ENCODE results near the gene HYAL2. TPM values are rescaled to one million over a fixed set of nuclear protein-coding genes. Genes with fewer than 3 reads are reported as not detected.
A peak's percentile ranks its signal among the peaks of the same experiment; 100 is the strongest.

Gene HYAL2
- total RNA-seq, 1 donor from 2014 or later, result 123 TPM

DNA sequence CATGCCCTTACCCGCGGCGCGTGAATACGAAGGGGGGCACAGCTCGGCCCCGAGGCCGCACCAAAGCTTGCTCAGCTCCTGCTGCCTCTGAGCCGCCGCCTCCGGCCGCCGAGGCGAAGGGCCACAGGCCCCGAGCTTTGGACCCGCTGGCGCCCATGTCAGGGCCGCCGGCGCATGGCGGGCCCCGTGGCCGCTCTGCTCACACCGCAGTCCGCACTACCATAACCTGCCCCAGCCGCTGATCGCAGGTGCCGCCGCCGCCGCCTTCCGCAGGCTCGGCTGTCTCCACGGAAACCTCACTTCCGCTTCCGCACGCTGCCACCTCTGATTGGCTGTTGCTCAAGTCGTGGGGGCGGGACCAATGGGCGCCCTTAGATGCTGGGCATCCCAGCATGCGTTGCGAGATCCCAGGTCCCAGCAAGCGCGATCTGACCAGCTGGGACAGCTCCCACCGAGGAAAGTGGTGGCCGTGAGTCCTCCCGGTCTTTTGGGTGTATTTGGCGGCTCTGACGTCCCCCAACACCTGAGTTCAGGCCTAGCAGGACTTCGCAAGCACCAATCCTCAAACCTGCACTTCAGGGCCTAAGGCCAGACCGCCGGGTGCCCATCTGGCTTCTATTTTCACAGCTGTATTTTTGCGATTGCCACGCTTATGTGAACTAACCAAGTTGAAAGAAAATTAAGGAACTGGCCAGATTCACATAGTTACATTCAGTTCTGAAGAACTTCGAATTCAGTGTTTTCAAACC, 5.6 kb upstream of the HYAL2 start, which contains the start of gene TUSC2:
Gene TUSC2 (minus strand): TSS at position 281 of the 749 bp plus-strand sequence. CDS start 124 bp downstream, at position 157.
- H3K4me3 ChIP-seq (ENCODE audit: low read depth, low read length), result peak within 1 kb of the TSS; percentile 98
- DNase-seq (ENCODE audit: low read depth), result no peak
- TF ChIP-seq, protein P1, sequence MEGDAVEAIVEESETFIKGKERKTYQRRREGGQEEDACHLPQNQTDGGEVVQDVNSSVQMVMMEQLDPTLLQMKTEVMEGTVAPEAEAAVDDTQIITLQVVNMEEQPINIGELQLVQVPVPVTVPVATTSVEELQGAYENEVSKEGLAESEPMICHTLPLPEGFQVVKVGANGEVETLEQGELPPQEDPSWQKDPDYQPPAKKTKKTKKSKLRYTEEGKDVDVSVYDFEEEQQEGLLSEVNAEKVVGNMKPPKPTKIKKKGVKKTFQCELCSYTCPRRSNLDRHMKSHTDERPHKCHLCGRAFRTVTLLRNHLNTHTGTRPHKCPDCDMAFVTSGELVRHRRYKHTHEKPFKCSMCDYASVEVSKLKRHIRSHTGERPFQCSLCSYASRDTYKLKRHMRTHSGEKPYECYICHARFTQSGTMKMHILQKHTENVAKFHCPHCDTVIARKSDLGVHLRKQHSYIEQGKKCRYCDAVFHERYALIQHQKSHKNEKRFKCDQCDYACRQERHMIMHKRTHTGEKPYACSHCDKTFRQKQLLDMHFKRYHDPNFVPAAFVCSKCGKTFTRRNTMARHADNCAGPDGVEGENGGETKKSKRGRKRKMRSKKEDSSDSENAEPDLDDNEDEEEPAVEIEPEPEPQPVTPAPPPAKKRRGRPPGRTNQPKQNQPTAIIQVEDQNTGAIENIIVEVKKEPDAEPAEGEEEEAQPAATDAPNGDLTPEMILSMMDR (conservative IDR thresholded peaks at IDR 0.05; ENCODE audit: low read depth, low read length), result no peak

DNA sequence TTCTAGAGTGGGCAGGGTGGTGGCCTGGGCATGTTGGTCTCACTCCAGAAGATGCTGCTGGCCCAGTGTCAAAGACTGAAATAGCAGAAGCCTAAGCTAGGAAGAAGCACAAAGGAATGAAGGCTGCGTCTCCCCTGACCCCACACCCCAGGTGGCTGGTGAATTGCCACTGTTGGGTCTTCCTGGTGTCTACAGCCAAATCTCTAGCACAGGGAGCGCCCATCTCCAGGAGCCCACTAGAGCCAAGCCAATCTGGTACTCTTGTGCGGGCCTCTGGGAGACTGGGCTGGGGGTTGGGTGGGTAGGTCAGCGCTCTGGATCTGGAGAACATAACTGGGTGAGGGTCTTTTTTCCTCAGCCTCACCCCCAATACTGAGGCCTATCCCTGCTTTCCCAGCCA, 4.6 kb upstream of the HYAL2 start:
- H3K4me3 ChIP-seq (ENCODE audit: low read depth, low read length), result peak overlapping the region; percentile 98
- TF ChIP-seq, protein P1 (conservative IDR thresholded peaks at IDR 0.05; ENCODE audit: low read depth, low read length), result no peak
- DNase-seq (ENCODE audit: low read depth), result no peak

DNA sequence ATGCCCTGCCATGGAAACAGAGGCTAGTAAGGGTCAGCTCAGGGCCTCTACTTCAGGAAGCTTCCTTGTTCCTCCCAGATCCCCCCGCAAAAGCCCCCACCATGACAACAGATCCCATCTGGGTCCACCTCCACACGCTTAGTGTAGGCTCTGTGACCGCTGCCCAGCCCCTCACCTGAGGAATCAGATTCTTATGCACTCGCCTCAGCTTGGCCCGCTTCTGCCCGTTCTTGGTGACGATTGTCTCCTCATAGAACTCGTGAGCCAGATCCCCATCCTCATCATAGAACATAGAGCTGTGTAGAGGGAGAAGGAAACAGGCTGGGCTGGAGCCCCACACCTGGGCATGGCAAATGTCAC, 3.6 kb upstream of the HYAL2 start:
- DNase-seq (ENCODE audit: low read depth), result no peak
- H3K4me3 ChIP-seq (ENCODE audit: low read depth, low read length), result no peak overlapping the region
- TF ChIP-seq, protein P1 (conservative IDR thresholded peaks at IDR 0.05; ENCODE audit: low read depth, low read length), result no peak

DNA sequence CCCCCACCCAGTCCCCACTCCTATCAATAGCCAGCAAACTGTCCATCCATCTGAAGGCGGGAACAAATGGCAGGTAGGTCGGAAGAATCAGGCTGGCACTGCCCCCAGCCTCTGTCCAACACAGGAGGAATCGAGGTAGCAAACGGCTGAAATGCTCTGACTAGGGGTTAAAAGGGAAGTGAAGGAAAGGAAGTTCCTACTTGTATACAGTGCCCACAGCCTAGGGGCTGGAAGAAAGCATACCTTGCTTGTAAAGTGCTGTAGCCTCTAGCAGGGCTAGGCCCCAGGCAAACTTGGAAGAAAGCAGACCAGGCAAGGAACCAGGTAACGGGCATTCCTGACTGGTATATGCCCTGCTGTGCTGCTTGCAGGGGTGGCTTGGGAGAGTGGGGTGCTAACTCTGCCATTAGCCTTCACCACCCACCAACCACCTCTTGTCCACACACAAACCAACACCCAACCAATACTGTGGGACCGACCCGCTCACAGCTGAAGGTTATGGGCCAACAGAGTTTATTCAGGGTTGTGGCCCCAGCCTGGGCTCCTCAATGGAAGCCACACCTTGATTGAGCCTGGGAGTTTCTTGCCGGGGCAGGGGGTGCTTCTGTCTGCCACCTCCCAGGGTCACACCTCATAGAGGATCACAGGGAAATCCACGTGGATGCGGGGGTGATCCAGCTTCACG, 3.1 kb upstream of the HYAL2 start:
- H3K4me3 ChIP-seq (ENCODE audit: low read depth, low read length), result no peak overlapping the region
- TF ChIP-seq, protein P1 (conservative IDR thresholded peaks at IDR 0.05; ENCODE audit: low read depth, low read length), result no peak

DNA sequence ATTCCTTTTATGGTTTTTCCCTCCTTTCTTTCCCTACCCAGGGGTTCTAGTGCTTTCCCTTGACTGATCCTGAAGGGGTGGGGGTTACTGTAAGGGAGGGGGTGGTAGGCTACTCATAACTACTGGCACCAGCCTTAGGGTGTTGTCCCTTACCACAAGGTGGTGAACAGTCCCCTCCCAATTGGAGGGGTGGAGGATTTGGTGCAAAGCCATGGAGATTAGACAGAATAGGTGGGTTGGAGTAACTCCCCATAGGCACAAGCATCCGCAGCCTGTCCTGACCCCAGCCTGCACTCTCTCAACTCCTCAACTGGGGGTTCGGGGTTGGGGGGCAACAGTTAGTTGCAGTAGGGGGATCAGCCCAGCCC, 2.6 kb upstream of the HYAL2 start:
- no peak for DNase-seq (ENCODE audit: low read depth)
- TF ChIP-seq, protein P1 (conservative IDR thresholded peaks at IDR 0.05; ENCODE audit: low read depth, low read length), result no peak
- no peak overlapping the region for H3K4me3 ChIP-seq (ENCODE audit: low read depth, low read length)

More for the DNA sequence above, 3.1 kb upstream of the HYAL2 start:
- no peak for DNase-seq (ENCODE audit: low read depth)

DNA sequence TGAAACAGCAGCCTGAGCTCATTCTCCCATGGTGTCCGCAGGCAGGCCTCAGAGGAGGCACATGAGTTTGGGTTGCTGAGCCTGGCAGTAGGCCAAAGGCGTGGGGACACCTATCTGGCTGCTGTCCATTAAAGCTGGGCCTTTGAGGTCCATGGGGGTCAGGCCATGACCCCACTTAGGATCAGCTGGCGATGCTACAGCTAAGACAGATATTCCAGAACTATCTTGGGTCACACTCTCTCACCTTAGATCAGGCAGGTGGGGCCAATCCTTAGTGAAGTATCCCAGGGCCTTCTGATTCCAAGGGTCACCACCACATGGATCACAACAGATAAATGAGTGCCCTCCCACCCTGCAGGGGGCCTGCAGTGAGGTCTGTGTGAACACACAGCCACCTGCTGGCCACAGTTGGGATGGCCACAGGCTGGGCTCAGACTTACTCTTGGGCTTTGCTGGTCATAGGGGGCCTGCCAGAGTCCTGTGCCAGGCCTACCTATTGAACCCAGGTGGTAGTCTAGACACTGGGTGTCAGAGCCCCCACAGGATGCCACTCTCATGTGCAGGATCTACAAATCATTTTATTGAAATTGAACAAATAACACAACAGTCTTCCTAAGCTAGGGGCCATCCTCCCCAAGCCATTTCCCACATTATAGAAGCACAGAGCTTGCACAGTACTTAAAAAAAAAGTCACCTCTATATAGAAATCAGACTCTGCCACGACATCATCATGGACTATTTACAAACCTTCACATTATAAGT, 2.0 kb upstream of the HYAL2 start:
- no peak for DNase-seq (ENCODE audit: low read depth)
- H3K4me3 ChIP-seq (ENCODE audit: low read depth, low read length), result no peak overlapping the region
- TF ChIP-seq, protein P1 (conservative IDR thresholded peaks at IDR 0.05; ENCODE audit: low read depth, low read length), result peak; percentile 90
